Measurements from ENCODE around the gene CDH15.

CDH15 gene

GRCh38 chr16:89244754-89245153 lies 73.2 kb downstream of the CDH15 start:
- H3K79me2 ChIP-seq (ENCODE audit: low read length) = no peaks in the 10 kb centered on the region
- no peaks in the 10 kb centered on the region for H3K9me2 ChIP-seq (replicated peaks; ENCODE audit: insufficient read depth, low read length)
- no peaks in the 10 kb centered on the region for H3K9me3 ChIP-seq (replicated peaks; ENCODE audit: insufficient read depth, low read length)
- no peak for DNase-seq
- no peak overlapping the region for H3K4me2 ChIP-seq (ENCODE audit: low read depth, low read length)
- H3F3A ChIP-seq (ENCODE audit: insufficient read depth, low read length) = no peaks in the 10 kb centered on the region
- no peak overlapping the region for H3K9ac ChIP-seq (ENCODE audit: low read length)
- H2AFZ ChIP-seq (ENCODE audit: low read length) = no peak overlapping the region
- TF ChIP-seq EZH2 (optimal IDR thresholded peaks at IDR 0.05; ENCODE audit: low read depth, low read length) = no peak
- TF ChIP-seq CTCF (IDR thresholded peaks at IDR 0.05; ENCODE audit: low read length) = no peak
- no peak for TF ChIP-seq EZH2phosphoT487 (IDR thresholded peaks at IDR 0.05; ENCODE audit: low read length)
- no peaks in the 10 kb centered on the region for H4K20me1 ChIP-seq (ENCODE audit: insufficient read depth, low read length)
- no peak overlapping the region for H3K27ac ChIP-seq (ENCODE audit: low read length)
- no peaks in the 10 kb centered on the region for H3K36me3 ChIP-seq (replicated peaks; ENCODE audit: insufficient read depth, low read length)
- H3K4me3 ChIP-seq (ENCODE audit: low read length) = no peak overlapping the region
- no peaks in the 10 kb centered on the region for H3K27me3 ChIP-seq (replicated peaks; ENCODE audit: insufficient read depth, low read length)
- H3K4me1 ChIP-seq (ENCODE audit: low read length) = no peaks in the 10 kb centered on the region
